Measurements from ENCODE around the gene ZMAT2.

ZMAT2 gene

GRCh38 chr5:140690376-140690932 lies 9.8 kb upstream of the ZMAT2 start:
- peak; percentile 3 for ATAC-seq
- no peak for TF ChIP-seq TCF4 (CRISPR knock-in tag; IDR thresholded peaks at IDR 0.05; ENCODE audit: borderline replicate concordance)
- no peak for TF ChIP-seq ZC3H10 (CRISPR knock-in tag; IDR thresholded peaks at IDR 0.05)
- TF ChIP-seq ZFP3 (CRISPR knock-in tag; IDR thresholded peaks at IDR 0.05): no peak
- TF ChIP-seq PPARA (CRISPR knock-in tag; IDR thresholded peaks at IDR 0.05; ENCODE audit: borderline replicate concordance): no peak
- TF ChIP-seq BACH2 (CRISPR knock-in tag; IDR thresholded peaks at IDR 0.05; ENCODE audit: borderline replicate concordance): no peak
- TF ChIP-seq ARNTL (CRISPR knock-in tag; IDR thresholded peaks at IDR 0.05; ENCODE audit: borderline replicate concordance, low read depth): no peak
- no peak for TF ChIP-seq ZNF70 (CRISPR knock-in tag; IDR thresholded peaks at IDR 0.05)
- no peak for TF ChIP-seq ISL1 (CRISPR knock-in tag; IDR thresholded peaks at IDR 0.05)
- no peak for TF ChIP-seq SNAI2 (CRISPR knock-in tag; IDR thresholded peaks at IDR 0.05)
- no peak for TF ChIP-seq ZFP30 (CRISPR knock-in tag; IDR thresholded peaks at IDR 0.05)
- TF ChIP-seq CSDC2 (CRISPR knock-in tag; IDR thresholded peaks at IDR 0.05): no peak
- TF ChIP-seq ZNF565 (CRISPR knock-in tag; conservative IDR thresholded peaks at IDR 0.05; ENCODE audit: low read depth): no peak
- TF ChIP-seq, protein P1, sequence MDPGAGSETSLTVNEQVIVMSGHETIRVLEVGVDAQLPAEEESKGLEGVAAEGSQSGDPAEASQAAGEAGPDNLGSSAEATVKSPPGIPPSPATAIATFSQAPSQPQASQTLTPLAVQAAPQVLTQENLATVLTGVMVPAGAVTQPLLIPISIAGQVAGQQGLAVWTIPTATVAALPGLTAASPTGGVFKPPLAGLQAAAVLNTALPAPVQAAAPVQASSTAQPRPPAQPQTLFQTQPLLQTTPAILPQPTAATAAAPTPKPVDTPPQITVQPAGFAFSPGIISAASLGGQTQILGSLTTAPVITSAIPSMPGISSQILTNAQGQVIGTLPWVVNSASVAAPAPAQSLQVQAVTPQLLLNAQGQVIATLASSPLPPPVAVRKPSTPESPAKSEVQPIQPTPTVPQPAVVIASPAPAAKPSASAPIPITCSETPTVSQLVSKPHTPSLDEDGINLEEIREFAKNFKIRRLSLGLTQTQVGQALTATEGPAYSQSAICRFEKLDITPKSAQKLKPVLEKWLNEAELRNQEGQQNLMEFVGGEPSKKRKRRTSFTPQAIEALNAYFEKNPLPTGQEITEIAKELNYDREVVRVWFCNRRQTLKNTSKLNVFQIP (CRISPR knock-in tag; IDR thresholded peaks at IDR 0.05; ENCODE audit: borderline replicate concordance, low read depth): no peak
- no peak for TF ChIP-seq TOX (CRISPR knock-in tag; IDR thresholded peaks at IDR 0.05; ENCODE audit: borderline replicate concordance)
- no peak for TF ChIP-seq RARB (CRISPR knock-in tag; IDR thresholded peaks at IDR 0.05)
- TF ChIP-seq CREB5 (CRISPR knock-in tag; IDR thresholded peaks at IDR 0.05; ENCODE audit: low read depth): no peak
- TF ChIP-seq, protein P2, sequence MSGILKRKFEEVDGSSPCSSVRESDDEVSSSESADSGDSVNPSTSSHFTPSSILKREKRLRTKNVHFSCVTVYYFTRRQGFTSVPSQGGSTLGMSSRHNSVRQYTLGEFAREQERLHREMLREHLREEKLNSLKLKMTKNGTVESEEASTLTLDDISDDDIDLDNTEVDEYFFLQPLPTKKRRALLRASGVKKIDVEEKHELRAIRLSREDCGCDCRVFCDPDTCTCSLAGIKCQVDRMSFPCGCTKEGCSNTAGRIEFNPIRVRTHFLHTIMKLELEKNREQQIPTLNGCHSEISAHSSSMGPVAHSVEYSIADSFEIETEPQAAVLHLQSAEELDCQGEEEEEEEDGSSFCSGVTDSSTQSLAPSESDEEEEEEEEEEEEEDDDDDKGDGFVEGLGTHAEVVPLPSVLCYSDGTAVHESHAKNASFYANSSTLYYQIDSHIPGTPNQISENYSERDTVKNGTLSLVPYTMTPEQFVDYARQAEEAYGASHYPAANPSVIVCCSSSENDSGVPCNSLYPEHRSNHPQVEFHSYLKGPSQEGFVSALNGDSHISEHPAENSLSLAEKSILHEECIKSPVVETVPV (CRISPR knock-in tag; IDR thresholded peaks at IDR 0.05): no peak
- TF ChIP-seq, protein P3, sequence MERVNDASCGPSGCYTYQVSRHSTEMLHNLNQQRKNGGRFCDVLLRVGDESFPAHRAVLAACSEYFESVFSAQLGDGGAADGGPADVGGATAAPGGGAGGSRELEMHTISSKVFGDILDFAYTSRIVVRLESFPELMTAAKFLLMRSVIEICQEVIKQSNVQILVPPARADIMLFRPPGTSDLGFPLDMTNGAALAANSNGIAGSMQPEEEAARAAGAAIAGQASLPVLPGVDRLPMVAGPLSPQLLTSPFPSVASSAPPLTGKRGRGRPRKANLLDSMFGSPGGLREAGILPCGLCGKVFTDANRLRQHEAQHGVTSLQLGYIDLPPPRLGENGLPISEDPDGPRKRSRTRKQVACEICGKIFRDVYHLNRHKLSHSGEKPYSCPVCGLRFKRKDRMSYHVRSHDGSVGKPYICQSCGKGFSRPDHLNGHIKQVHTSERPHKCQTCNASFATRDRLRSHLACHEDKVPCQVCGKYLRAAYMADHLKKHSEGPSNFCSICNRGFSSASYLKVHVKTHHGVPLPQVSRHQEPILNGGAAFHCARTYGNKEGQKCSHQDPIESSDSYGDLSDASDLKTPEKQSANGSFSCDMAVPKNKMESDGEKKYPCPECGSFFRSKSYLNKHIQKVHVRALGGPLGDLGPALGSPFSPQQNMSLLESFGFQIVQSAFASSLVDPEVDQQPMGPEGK (CRISPR knock-in tag; IDR thresholded peaks at IDR 0.05; ENCODE audit: borderline replicate concordance): no peak
- TF ChIP-seq ESRRG (CRISPR knock-in tag; IDR thresholded peaks at IDR 0.05): no peak

GRCh38 chr5:140690941-140691924 lies 9.0 kb upstream of the ZMAT2 start, which contains the start of the genes HARS1 and HARS2:
TSS of gene HARS1 (minus strand) at chr5:140691370. CDS start at chr5:140691304, 66 bp downstream.
TSS of gene HARS2 (plus strand) at chr5:140691455. CDS start at chr5:140691649, 194 bp downstream.
- TF ChIP-seq ESRRG (CRISPR knock-in tag; IDR thresholded peaks at IDR 0.05) (no peak), SNAI2 (CRISPR knock-in tag; IDR thresholded peaks at IDR 0.05) (no peak), TSHZ2 (CRISPR knock-in tag; IDR thresholded peaks at IDR 0.05) (no peak), TCF4 (CRISPR knock-in tag; IDR thresholded peaks at IDR 0.05; ENCODE audit: borderline replicate concordance) (no peak), RARB (CRISPR knock-in tag; IDR thresholded peaks at IDR 0.05) (no peak), ISL1 (CRISPR knock-in tag; IDR thresholded peaks at IDR 0.05) (no peak)

More at GRCh38 chr5:140690941-140691924, 9.0 kb upstream of the ZMAT2 start, which contains the start of the genes HARS1 and HARS2:
- ATAC-seq: peak; percentile 97

Data from SK-N-SH treated with all-trans-retinoic acid at 6 μM for 48 hours (cell line).